Right lobe of liver (tissue), 4 donors: Measurements from ENCODE around the gene SNX21.

ENCODE experiments used
- CTCF ChIP-seq, 4 donors: fragments of 200-600 bp in 3 of 4; fragments of 450-650 bp in 1 of 4; IDR thresholded peaks; one replicate each; pipeline versions ENCODE4 v1.5.1 to v1.8.0; 2016 to 2022; ENCODE audit warnings: antibody characterized with exemption in 4 of 4, mild to moderate bottlenecking in 2 of 4
- POLR2A ChIP-seq: fragments of 450-650 bp; IDR thresholded peaks from one replicate; pipeline ENCODE4 v1.6.1; 2017; ENCODE audit warnings: antibody characterized with exemption, mild to moderate bottlenecking
- donor health status: DM: no; HTN: no; CAD: no.
- donor health status: DM: no; HTN: no; CAD: no.
- donor health status: DM: no; HTN: yes; CAD: no.

- TF ChIP-seq CTCF (IDR thresholded peaks at IDR 0.05) (no peak), POLR2A (no peak)
Measured at GRCh38 chr20:45874576-45874975, 41.0 kb downstream of the SNX21 start.
